ENCODE measurements around the gene SRPK3.
"Not testable (repeated sequence)": the region's sequence is repeated elsewhere in the genome, so short reads cannot be mapped to it uniquely, and the experiment has no call there.

Gene SRPK3
- 0 reads per million in 2 experiments for total RNA-seq

- no peak for DNase-seq (ENCODE audit: low read depth)
These were observed at the start of gene SRPK3 for GRCh38 chrX:153780678-153781427. Gene SRPK3, plus strand, starts transcription at chrX:153781041. Its CDS starts 46 bp downstream, at chrX:153781087.

GRCh38 chrX:153731117-153731844 lies 49.6 kb upstream of the SRPK3 start:
- no peak for DNase-seq (ENCODE audit: low read depth)

- DNase-seq (ENCODE audit: low read depth), result no peak
These were observed 49.0 kb upstream of the SRPK3 start for GRCh38 chrX:153731845-153732215.

DNA sequence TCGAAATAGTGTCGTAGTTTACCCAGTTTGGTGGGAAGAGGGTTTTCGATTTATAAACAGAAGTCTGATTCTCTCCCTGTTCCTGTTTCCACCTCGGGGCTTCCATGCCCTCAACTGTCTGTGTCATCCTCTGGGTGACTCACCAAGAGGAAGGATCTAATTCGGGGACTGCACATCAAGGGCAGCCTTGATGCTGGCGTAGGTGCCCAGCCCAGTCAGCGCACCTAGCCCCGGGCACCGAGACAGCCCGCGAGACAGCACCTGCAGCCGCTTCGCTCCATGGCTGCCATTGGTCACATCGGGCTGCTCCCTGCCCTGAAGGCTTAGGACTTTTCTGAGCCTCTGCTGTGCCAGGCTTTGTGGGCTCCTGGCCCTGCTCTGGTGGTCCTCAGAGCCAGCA lies 48.4 kb upstream of the SRPK3 start:
- DNase-seq (ENCODE audit: low read depth), result no peak

GRCh38 chrX:153733651-153734240 lies 47.1 kb upstream of the SRPK3 start:
- no peak for DNase-seq (ENCODE audit: low read depth)

DNA sequence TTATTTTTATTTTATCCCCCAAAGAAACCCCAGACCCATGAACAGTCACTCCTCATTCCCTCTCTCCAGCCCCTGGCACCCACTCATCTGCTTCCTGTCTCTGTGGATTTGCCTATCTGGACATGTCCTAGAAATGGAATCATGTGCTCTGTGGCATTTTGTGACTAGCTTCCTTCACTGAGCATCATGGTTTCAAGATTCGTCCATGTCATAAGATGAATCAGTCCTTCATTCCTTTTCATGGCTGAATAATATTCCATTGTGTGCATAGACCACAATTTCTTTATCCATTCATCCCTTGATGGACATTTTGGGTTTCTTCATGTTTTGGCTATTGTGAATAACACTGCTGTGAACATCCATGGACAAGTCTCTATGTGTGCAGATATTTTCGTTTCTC lies 46.0 kb upstream of the SRPK3 start:
- DNase-seq (ENCODE audit: low read depth), result no peak

DNA sequence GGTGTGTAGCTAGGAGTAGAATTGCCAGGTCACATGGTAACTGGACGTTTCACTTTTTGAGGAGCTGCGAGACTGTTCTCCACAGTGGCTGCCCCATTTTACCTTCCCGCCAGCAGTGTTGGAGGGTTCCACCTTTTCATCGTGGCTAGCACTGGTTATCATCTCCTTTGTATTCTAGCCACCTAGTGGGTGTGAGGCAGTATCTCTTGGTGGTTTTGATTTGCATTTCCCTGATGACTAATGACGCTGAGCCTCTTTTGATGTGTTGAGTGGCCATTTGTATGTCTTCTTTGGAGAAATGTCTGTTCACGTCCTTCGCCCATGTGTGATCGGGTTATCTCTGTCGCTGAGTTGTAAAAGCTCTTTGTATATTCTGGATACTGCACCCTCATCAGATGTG lies 45.6 kb upstream of the SRPK3 start:
- DNase-seq (ENCODE audit: low read depth), result no peak

DNA sequence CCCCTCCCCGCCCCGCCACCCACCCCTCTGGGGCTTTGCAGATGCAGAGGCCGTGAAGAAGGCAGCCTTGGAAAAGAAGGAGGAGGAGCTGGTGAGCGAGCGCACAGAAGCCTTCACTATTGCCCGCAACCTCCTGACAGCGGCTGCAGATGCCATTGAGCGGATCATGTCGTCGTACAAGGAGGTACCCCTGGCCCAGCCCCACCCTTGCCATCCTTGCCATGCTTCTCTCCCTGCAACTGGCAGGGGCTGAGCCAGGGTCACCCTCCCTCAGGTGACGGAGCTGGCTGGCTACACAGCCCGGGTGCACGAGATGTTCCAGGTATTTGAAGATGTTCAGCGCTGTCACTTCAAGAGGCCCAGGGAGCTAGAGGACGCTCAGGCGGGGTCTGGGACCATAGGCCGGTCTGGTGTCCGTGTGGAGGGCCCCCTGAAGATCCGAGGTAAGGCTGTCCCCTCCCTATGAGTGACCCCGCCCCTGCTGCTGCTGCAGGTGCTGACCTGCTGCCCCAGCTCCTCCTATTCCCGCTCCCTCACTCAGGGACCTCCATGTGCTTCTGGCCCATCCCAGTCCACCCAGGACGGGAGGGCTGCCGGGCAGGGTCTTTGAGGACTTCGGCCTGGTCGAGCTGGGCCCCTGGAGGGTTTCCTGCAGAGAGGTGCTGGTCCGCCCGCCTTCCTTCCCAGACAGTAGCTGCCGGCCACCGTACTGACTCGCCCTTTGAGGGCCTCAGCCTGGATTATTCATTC lies 44.6 kb upstream of the SRPK3 start:
- no peak for DNase-seq (ENCODE audit: low read depth)

GRCh38 chrX:153736871-153737441 lies 43.9 kb upstream of the SRPK3 start:
- DNase-seq (ENCODE audit: low read depth), result no peak

DNA sequence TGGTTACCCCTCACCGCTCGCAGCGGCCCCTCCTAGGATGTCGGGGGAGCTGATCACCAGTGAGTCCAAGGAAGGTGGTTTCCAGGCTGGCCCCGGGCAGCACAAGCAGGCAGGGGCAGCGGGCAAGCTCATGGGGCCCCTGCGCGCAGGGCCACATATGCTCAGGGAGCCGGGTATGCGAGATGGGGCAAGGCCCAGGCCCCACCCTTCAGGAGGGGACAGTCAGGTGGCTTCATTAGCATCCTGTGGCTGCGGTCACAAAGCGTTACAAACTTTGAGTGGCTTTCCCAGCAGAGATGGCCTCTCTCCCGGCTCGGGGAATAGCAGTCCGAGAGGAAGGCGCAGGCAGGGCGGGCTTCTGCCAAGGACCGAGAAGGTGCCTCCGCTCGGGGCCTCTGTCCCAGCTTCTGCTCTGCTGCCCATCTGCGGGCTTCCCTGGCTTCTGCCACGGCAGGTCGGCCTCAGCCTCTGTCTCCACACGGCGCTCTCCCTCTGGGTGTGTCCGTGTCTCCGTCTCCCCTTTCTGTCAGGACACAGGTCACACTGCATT lies 42.7 kb upstream of the SRPK3 start:
- no peak for DNase-seq (ENCODE audit: low read depth)

GRCh38 chrX:153739754-153740486 lies 40.9 kb upstream of the SRPK3 start:
- DNase-seq (ENCODE audit: low read depth), result no peak

- DNase-seq (ENCODE audit: low read depth), result no peak
These were observed 40.1 kb upstream of the SRPK3 start for GRCh38 chrX:153740631-153741222.

DNA sequence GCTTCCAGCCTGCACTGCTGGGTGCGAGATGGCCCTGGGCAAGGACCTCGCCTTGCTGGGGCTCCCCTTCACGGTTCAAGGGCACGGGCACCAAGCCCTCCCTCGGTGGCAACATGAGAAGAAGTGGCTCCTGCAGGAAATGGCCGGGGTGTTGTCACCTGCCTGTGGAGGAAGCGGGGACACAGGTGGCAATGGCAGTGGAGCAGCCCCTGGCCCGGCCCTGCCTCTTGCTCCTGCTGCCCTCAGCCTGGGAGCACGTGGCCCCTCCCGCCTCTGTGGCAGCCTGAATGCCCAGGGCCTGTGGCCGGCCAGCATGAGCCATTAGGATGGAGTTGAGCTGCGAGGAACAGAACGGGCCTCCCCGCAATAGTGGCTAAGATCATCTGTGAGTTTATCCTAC lies 39.4 kb upstream of the SRPK3 start:
- no peak for DNase-seq (ENCODE audit: low read depth)

DNA sequence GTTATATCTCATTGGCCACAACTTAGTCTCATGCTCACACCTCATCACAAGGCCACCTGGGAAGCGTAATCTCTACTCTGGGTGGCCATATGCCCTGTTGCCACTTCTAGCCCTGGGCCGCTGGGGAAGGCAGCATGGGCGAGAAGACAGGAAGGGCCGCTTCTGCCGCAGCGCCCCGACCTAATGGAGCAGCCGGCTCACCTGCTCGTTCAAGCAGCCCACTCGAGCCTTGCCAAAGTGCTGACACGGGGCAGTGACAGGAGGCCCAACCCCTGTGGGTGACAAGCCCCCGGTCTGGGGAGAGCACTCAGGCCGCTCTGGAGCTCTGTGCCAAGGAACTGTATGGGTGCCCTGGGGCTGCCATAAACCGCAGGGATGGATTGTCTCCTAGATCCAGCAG lies 38.7 kb upstream of the SRPK3 start:
- DNase-seq (ENCODE audit: low read depth), result not testable (repeated sequence)

DNA sequence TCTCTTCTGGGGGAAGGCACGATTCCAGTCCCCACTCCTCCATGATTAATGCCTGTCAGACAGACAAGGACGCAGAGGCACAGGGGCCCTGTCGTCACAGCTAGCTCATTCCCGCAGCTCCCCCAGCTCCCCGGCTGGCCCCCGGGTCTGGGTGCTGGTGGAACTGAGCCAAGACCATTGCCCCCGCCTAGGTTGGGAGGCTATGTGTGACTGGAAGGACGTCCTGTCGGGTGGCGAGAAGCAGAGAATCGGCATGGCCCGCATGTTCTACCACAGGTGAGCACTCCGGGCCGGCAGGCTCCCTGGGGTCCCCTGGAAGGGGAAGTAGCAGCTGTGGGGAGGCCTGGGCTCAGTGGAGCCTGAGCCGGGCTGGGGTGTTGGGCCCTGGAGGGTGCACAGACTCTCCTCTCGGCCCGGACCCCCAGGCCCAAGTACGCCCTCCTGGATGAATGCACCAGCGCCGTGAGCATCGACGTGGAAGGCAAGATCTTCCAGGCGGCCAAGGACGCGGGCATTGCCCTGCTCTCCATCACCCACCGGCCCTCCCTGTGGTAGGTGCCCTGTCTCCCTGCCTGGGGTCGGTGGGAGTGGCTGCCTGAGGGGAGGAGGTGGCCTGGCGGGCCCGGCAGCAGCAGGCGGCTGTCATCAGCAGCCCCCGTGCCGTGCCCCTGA lies 37.9 kb upstream of the SRPK3 start:
- DNase-seq (ENCODE audit: low read depth), result not testable (repeated sequence)

GRCh38 chrX:153743468-153744209 lies 37.2 kb upstream of the SRPK3 start:
- DNase-seq (ENCODE audit: low read depth), result not testable (repeated sequence)

DNA sequence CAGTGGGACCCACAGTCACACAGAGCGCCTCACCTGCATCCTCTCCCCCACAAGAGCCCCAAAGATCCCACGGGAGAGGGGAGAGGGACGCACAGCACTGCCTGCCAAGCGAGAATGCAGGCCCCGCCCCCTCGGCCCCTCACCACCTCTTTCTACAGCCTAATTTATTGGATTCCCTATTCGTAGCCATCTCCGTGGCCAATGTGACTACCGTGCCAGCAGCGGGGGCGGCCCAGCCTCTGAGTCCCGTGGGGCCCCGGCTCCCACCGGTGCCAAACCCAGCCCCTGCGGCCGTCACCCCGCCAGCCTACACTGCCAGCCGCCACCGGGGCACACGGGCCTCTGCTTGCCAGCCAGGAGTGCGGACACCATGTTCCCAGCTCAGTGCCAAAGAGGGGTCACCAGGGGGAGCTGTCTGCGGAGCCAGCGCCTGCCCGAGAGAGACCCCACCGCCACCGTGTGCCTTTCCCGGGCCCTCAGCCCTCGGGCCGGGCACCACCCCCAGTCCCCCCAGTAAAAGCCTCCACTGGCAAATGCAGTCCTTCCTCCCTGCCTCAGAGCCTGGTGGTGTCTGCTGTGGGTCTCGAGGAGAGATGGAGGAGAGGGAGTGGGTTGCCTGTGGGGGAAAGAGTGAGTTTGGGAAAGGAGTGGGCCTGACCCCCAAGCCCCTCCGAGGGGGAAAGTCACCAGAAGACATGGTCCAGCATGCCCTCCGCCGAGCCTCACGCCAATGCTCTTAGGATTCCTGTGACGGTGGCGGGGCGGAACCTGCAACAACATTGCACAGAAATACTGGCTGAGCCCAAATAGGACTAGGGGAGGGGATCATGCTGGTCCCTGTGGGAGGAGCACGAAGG lies 36.4 kb upstream of the SRPK3 start:
- DNase-seq (ENCODE audit: low read depth), result no peak

GRCh38 chrX:153745067-153745433 lies 35.8 kb upstream of the SRPK3 start:
- DNase-seq (ENCODE audit: low read depth), result not testable (repeated sequence)
